BJ (cell line): ENCODE data around the gene PDIA5. TPM values are rescaled to one million over a fixed set of nuclear protein-coding genes. Genes with fewer than 3 reads are reported as not detected.

ENCODE experiments used
- CTCF ChIA-PET: fragments of 350-600 bp; formaldehyde crosslinking; extraction: SDS; loops from one replicate; lab custom pipeline; 2021; ENCODE audit warnings: antibody characterized with exemption, inconsistent platforms; lab: Yijun Ruan, JAX
- POLR2A ChIA-PET: fragments of 300-600 bp; sonication (Branson Sonifier 250); formaldehyde crosslinking; extraction: SDS; loops from one replicate; lab custom pipeline; 2021; ENCODE audit warnings: antibody characterized with exemption; lab: Charles Lee
- DNase-seq: peaks from one replicate; pipeline ENCODE4 v3.0.0-alpha.2; 2011; ENCODE audit warnings: low read depth
- H3K27me3 ChIP-seq: 2 replicates; pipeline ENCODE4 v1.6.0; 2011; ENCODE audit warnings: low read length; ENCODE audit not compliant: control insufficient read depth, insufficient read depth
- H3K36me3 ChIP-seq: 2 replicates; pipeline ENCODE4 v1.5.1; 2011; ENCODE audit warnings: low read length; ENCODE audit not compliant: control insufficient read depth, insufficient read depth
- H3K4me3 ChIP-seq: 2 replicates; pipeline ENCODE4 v1.5.1; 2011; ENCODE audit warnings: low read depth, mild to moderate bottlenecking, control low read depth, low read length
- CTCF ChIP-seq: IDR thresholded peaks from 2 replicates; pipeline ENCODE4 v1.5.1; 2011; ENCODE audit warnings: low read depth, mild to moderate bottlenecking, control low read depth, inconsistent platforms, low read length, moderate library complexity; ENCODE audit not compliant: insufficient read depth
- polyA plus RNA-seq: library from polyadenylated mRNA; depleted of rRNA; stranded (reverse); fragments of >200 nt; gene quantifications from 2 replicates; pipeline ENCODE4 v1.2.3, GENCODE V29; 2011

The PDIA5 gene
- polyA plus RNA-seq, 1 experiment = 47.3 TPM

- ChIA-PET POLR2A (no interaction called here), CTCF (no interaction called here)
- Histone ChIP-seq H3K4me3 (no peak overlapping the region), H3K36me3 (peaks cover 4% of the 10 kb centered on the region; the same call in 1 of the 2 replicates), H3K27me3 (no peaks in the 10 kb centered on the region)
- no peak for DNase-seq
- no peak for TF ChIP-seq CTCF
Measured at GRCh38 chr3:123099331-123100192, 32.7 kb downstream of the PDIA5 start.

- ChIA-PET CTCF (no interaction called here), POLR2A (no interaction called here)
- DNase-seq = no peak
- no peak for TF ChIP-seq CTCF
- Histone ChIP-seq H3K27me3 (no peaks in the 10 kb centered on the region), H3K4me3 (no peak overlapping the region), H3K36me3 (peaks cover 3% of the 10 kb centered on the region; the same call in 1 of the 2 replicates)
Measured at GRCh38 chr3:123100193-123100776, 33.5 kb downstream of the PDIA5 start.

GRCh38 chr3:123102249-123102648 lies 35.4 kb downstream of the PDIA5 start:
- Histone ChIP-seq H3K4me3 (no peak overlapping the region), H3K36me3 (peaks cover 4% of the 10 kb centered on the region), H3K27me3 (no peaks in the 10 kb centered on the region)
- ChIA-PET CTCF (interaction anchor here (0.7 kb wide), 3 partner anchors 8 to 30 kb away, joined by 3 to 4 read pairs (median 3); no protein-coding TSS in a partner anchor), POLR2A (no interaction called here)
- no peak for DNase-seq
- TF ChIP-seq CTCF = no peak

GRCh38 chr3:123102826-123103225 lies 36.0 kb downstream of the PDIA5 start:
- ChIA-PET POLR2A (no interaction called here), CTCF (interaction anchor here (0.7 kb wide), 3 partner anchors 9 to 29 kb away, joined by 3 to 4 read pairs (median 3); no protein-coding TSS in a partner anchor)
- H3K4me3 ChIP-seq = no peak overlapping the region
- no peak for DNase-seq
- no peak for TF ChIP-seq CTCF
- peaks cover 4% of the 10 kb centered on the region for H3K36me3 ChIP-seq
- no peaks in the 10 kb centered on the region for H3K27me3 ChIP-seq

- DNase-seq = peak; percentile 25
- POLR2A ChIA-PET = interaction anchor here (0.6 kb wide), 1 partner anchor 74 kb away, joined by 3 read pairs; no protein-coding TSS in a partner anchor
- H3K27me3 ChIP-seq = no peaks in the 10 kb centered on the region
- no peak overlapping the region for H3K4me3 ChIP-seq
- peaks cover 4% of the 10 kb centered on the region for H3K36me3 ChIP-seq
- CTCF ChIA-PET = interaction anchor here (0.9 kb wide), 1 partner anchor 182 kb away, joined by 3 read pairs; no protein-coding TSS in a partner anchor
- no peak for TF ChIP-seq CTCF
Measured at GRCh38 chr3:123104550-123104949, 37.7 kb downstream of the PDIA5 start.
